Stimulated activated CD4-positive, alpha-beta T cell treated with anti-CD3 and anti-CD28 coated beads, Interleukin-2, amount 100 ng/mL, for 4 hours (primary cell): ENCODE results near the gene FILIP1L.

Source experiments
- DNase-seq: peaks from one replicate; pipeline ENCODE4 v3.0.0-alpha.2; 2020; ENCODE audit warnings: low read depth

FILIP1L gene

DNA sequence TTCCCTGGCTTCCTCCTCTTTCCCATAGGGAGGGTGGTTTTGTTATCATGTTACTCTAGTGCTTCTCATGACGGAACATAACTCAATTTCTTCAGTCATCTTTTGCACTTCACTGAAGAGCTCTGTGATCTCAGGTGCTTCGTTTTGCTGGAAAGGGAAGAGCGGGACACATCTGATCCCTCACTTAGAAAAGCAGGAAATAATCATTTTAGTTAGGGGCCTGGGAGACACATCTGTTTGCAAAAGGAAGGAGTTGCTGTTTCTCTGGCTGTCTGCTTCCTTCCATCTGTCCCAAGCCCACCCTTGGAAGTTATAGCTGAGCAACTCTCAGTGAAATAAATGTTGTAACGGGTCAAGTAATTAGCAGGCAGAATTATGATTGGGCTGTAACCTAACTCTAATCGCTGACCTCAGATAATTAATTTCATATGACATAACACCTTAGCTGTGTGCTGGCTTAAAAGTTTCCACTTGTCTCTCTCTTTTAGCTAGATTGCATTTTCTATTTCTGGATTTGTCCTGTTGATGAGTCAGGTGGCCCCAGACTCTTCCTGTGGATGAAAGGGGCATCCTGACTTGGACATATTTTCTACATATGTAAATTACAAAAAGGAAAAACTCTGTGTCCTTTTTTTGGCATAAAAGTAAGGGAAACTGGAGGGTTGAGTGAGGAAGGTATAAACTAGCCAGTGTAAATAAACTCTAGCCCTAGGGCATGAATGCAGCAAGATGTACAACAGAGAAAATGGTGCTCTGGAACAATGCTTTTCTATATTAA lies 11.0 kb upstream of the FILIP1L start:
- no peak for DNase-seq

- DNase-seq = no peak
Observed at GRCh38 chr3:100124201-100124761, 10.0 kb upstream of the FILIP1L start.

DNA sequence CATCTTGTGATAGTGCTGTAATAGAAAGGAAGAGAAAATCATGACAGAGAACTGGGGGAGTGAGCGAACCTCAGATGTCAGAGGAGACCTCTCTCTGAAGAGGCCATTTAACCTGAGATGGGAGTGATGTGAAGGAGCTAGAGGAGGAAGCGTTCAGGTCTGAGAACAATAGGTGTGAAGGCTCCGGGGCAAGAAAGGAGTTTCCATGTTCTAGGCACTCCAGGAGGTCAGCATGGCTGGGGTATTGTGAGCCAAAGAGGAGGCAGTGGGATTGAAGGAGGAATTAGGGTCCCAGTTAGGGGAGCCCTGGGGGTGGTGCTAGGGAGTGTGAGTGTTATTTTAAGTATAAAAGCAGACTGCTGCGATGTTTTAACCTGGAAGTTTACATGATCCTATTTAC lies 8.8 kb upstream of the FILIP1L start:
- DNase-seq = no peak

DNA sequence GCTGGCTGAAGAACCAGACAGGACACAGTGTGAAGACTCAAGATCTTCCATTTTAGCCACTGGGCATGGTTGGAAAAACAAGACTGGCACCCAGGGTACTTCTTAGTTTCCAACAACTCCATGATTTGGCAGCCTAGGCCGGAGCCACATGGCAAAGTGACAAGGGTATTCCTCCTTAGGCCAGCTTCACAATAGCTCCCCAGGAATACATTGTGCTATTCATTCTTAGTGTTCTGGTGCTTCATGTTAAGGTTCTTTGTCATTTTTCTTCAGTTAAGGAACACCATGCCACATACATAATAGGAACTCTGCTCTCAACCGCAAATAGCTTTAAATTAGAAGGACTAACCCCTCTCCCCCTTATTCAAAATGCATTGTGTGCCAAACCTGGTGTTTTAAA lies 8.0 kb upstream of the FILIP1L start:
- DNase-seq = no peak

- no peak for DNase-seq
Observed at GRCh38 chr3:100120693-100121092, 6.4 kb upstream of the FILIP1L start.

DNA sequence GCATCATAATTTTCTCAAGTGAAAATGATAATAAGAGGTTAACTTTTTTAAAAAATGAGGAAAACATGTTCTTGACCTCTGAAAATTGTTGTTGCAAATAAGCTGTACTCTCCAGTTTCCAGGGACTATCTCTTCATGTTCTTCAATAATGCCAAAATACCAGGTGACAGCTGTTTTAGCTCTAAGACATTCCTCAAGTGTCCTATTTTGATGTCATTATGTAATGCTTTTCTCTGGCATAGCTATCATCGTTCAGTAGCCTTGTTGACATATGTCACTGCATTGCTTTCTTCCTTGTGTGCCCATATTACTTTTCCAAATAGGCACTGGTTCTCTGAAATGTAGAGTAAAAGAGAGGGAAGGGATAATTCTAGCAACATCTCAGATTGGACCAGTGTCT lies 5.7 kb upstream of the FILIP1L start:
- no peak for DNase-seq

- no peak for DNase-seq
Observed at GRCh38 chr3:100117093-100117492, 2.8 kb upstream of the FILIP1L start.

DNA sequence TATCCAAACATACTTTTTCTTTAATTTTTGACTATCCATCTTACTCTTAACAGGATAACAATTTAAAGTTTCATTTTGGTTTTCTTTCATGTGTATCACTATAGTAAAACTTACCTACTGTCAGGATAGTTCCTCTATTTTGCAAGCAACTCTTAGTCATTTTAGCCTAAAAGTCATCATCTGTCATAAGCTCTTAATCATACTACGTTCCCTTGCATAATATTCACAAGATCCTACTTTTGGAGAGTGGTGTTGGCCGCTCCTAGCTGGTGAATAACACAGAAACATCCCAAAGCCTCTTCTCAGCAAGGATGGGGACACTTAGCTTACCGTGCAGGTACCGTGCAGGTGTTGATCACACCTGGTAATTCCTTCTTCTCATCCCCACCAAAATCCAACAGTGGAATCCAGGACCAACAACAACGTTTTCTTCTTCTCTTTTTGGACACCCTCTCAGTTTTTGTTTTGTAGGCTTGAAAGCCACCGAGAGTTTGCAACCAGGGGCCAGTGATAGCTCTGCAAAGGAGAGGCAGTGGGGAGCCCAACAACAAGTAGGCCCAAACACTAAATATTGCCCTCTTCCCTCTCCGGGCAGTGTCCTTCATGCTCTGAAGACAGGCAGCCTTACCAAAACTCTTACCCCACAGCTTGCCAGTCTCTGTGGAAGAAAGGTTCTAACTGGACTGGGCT lies 433 bp downstream of the FILIP1L start:
- DNase-seq = no peak

- DNase-seq = no peak
Observed at GRCh38 chr3:100111728-100112127, 2.6 kb downstream of the FILIP1L start.

DNA sequence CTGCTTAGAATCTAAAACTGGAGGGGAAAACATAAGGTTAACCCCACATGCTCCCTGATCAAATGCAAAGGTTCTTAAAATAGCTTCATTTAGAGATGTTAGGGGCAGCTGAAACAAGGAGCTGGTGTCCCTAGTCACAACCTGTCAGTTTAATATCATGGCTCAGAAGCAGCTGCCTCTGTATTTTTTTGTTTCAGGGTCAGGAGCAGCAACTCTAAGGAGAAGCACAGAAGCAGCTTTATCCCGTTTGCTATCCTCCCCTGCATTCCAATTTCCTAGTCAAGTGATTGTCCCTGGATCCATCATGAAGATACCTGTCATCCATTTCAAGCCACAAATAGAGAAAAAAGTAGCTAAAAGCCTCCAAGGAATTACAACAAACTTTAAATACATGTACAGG lies 4.1 kb downstream of the FILIP1L start:
- DNase-seq = no peak

GRCh38 chr3:100108464-100109079 lies 5.7 kb downstream of the FILIP1L start:
- DNase-seq = no peak

GRCh38 chr3:100107221-100107814 lies 7.0 kb downstream of the FILIP1L start:
- DNase-seq = no peak

DNA sequence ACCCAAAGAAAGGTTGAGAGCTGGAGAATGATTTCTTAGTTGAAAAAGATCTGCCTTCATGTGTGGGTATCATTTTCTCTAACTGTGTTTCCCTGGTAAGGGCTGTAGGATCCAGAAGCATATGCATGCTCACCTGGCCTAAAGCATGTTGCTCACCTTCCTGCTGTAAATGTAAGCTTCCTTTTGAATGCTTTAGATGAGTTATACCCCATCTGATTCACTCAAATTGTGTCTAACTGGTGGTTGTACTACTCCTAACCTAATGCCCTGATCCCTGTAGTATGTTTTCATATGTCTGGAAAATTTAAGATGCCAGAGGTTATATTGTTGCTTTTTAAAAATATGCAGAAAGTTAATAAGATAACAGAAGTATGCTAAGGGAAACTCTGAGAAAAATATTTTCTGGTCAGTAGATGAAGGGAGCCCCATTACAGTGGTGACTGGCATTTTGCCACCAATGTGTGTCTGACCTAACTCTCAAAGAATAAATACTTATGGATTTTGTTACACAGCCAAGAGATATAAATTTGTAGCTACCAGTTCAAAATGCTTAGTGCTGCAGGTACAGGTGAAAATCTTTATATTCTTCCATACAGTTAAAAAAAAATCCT lies 7.7 kb downstream of the FILIP1L start:
- no peak for DNase-seq

GRCh38 chr3:100106094-100106493 lies 8.2 kb downstream of the FILIP1L start:
- DNase-seq = no peak

- DNase-seq = no peak
Observed at GRCh38 chr3:100105501-100105900, 8.8 kb downstream of the FILIP1L start.

DNA sequence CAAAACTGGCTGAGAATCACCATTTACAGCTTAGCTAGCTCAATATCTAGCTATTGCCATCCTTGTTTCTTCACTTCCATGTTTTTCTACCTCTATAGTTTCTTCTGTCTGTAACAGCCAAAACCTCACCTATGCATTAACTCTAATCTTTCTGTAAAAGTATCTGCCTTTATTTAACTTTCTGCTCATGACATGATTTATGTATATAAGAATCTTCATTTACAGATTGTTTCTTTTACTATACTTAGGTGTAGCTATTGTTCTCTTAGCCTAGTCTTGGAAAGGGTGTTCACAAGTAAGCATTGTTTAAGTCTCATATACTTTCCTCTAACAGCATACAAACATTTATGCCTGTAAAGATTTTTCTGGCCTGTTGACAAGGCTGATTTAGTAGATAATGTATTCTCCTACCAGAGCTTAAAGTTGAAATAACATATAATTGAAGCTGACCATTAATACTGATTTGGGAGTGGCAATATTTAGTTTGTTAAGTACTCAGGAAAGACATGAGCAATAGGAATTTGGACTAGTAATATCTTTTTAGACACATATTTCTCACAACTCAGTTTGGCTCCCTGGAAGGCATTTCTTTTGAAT lies 9.4 kb downstream of the FILIP1L start:
- no peak for DNase-seq

DNA sequence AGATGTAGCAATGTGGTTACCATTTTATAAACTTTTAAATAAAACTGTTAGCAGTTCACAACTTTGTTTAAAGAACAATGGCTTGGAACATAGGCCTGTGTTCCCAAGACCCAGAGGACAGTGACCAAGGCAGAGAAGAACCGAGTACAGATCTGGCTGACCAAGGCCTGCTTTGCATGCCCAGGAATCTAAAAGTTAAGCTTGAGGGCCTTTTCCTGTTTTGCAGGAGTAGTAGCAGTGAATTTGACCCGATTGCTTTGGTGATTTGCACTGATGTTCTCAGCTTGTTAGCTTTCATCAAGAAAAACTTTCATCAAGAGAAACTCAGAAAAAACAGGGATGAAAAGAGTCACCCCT lies 9.9 kb downstream of the FILIP1L start:
- no peak for DNase-seq

DNA sequence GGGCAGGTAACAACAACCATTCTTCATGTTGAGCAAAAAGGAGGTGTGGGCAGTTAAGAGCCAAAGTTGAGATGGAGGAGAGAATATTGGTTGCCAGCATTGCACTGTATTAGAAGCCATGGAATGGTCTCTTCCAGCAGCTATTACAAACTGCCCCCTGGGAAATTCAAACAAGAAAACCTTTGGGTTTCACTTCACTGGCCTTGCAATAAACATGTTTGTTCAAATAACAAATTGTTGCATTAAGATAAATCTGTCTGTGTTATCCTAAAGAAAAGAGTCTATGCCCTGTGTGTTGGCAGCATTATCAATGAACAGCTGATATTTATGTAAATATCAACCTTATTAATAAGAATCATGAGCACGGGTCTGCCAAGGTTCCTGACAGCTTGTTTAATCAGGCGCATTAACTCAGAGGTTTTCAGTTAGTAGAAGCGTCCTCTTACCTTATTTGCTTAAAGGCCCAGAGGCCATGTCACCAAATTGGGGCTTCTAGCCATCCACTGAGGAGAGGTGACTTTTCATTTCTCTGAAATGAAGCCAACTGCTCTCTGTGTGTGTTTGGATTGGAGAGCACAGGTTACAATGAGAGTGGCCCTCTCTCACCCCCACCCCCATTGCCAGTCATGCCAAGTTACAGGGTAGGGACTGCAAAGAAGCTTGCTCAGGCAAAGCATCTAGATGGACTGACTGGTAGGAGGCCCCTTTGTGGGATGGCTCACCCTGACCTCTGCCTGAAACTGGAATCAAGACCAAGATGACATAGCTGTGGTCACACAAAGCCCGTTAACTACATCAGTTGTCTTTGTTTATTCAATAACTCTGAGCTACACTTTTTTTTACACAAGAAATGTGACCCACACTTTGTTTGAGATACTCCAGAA lies 10.5 kb downstream of the FILIP1L start:
- no peak for DNase-seq

DNA sequence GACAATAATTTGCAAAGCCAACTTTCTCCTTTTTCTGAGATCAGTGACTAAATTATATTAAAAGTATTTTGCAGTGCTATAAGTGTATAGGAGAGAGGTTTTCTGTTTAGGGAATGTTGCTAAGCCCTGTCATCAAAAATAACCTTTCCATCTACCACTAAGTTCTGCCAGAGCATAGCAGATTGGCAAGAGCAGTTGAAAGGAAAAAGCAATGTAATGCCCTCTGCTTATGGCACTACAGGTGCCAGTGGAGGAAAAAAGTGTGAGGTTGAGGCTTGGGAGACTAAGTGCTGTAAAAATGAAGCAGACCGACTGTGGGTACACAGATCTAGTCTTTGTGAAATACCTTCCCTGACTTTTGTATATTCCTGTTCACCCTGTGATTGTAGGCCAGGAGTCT lies 11.5 kb downstream of the FILIP1L start:
- DNase-seq = no peak

DNA sequence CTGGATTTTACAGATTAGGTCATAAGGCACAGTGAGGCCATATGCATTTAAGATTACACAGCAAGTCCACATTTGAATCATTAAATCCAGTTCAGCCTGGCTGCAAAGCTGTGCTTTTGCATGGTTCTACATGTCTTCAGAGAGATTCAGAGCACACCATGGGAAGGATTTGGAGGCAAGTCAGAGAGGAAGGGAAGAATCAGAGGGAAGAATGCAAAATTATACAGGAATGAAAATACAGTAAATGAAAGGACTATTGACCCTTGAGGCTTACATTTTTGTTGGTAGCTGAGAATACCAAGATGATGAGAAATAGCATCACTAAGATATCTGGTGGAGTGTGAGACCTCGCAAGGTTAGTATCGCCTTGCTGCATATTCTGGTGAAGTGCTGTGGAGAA lies 13.9 kb downstream of the FILIP1L start:
- DNase-seq = no peak

- no peak for DNase-seq
Observed at GRCh38 chr3:100099621-100100020, 14.7 kb downstream of the FILIP1L start.
